Activated gamma-delta T cell treated with Interleukin-2 at 50 U/mL for 16 hours (primary cell): Measurements from ENCODE around the gene PCDHB11.
"Not testable (repeated sequence)": the region's sequence is repeated elsewhere in the genome, so short reads cannot be mapped to it uniquely, and the experiment has no call there.

Experiments
- DNase-seq: peaks from one replicate; pipeline ENCODE4 v3.0.0-alpha.2; 2020

Gene PCDHB11

DNA sequence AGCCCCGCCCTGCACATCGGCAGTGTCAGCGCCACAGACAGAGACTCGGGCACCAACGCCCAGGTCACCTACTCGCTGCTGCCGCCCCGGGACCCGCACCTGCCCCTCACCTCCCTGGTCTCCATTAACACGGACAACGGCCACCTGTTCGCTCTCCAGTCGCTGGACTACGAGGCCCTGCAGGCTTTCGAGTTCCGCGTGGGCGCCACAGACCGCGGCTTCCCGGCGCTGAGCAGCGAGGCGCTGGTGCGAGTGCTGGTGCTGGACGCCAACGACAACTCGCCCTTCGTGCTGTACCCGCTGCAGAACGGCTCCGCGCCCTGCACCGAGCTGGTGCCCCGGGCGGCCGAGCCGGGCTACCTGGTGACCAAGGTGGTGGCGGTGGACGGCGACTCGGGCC lies 47.5 kb downstream of the PCDHB11 start:
- not testable (repeated sequence) for DNase-seq

DNA sequence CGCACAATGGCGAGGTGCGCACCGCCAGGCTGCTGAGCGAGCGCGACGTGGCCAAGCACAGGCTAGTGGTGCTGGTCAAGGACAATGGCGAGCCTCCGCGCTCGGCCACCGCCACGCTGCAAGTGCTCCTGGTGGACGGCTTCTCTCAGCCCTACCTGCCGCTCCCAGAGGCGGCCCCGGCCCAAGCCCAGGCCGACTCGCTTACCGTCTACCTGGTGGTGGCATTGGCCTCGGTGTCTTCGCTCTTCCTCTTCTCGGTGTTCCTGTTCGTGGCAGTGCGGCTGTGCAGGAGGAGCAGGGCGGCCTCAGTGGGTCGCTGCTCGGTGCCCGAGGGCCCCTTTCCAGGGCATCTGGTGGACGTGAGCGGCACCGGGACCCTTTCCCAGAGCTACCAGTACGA lies 48.0 kb downstream of the PCDHB11 start:
- not testable (repeated sequence) for DNase-seq

GRCh38 chr5:141250576-141250975 lies 51.1 kb downstream of the PCDHB11 start:
- no peak for DNase-seq
